ENCODE results near the gene FGF14.

GRCh38 chr13:101792189-101792588 is 609.7 kb downstream of the FGF14 start:
- no peak for TF ChIP-seq CTCF (IDR thresholded peaks at IDR 0.05)
- no peak for TF ChIP-seq POLR2A (IDR thresholded peaks at IDR 0.05)
- no peak for TF ChIP-seq POLR2AphosphoS5 (IDR thresholded peaks at IDR 0.05)
- no peak for TF ChIP-seq EP300 (IDR thresholded peaks at IDR 0.05)
